Measurements from ENCODE around the gene NHLH1.
"Not testable (repeated sequence)": the region's sequence is repeated elsewhere in the genome, so short reads cannot be mapped to it uniquely, and the experiment has no call there.

The NHLH1 gene

GRCh38 chr1:160384812-160385211 is 17.9 kb downstream of the NHLH1 start:
- DNase-seq (ENCODE audit: low spot score): not testable (repeated sequence)

GRCh38 chr1:160388406-160388805 is 21.5 kb downstream of the NHLH1 start:
- not testable (repeated sequence) for DNase-seq (ENCODE audit: low spot score)

- no peak for DNase-seq (ENCODE audit: low spot score)
These were observed 27.8 kb downstream of the NHLH1 start for GRCh38 chr1:160394673-160395072.

DNA sequence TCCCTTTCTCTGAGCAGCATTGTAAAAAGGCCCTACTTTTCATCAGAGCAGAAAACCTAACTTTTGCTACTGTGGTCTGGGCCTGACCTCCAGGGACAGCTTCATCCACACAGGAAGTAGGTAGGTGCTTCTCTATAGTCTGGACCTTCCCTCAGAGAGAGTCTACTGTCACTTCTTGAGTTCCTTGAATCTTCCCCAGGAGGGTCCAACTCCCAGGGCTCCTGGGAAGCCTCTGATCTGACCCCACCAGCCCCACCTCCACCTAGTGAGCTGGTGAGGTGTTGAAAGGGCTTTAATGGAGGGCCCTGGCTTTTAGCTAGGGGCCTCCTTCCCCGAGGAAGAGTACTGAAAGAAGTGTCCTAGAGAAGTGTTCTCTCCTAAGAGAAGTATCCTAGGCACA is 30.8 kb downstream of the NHLH1 start:
- DNase-seq (ENCODE audit: low spot score): no peak

GRCh38 chr1:160398823-160399222 is 32.0 kb downstream of the NHLH1 start:
- DNase-seq (ENCODE audit: low spot score): no peak

DNA sequence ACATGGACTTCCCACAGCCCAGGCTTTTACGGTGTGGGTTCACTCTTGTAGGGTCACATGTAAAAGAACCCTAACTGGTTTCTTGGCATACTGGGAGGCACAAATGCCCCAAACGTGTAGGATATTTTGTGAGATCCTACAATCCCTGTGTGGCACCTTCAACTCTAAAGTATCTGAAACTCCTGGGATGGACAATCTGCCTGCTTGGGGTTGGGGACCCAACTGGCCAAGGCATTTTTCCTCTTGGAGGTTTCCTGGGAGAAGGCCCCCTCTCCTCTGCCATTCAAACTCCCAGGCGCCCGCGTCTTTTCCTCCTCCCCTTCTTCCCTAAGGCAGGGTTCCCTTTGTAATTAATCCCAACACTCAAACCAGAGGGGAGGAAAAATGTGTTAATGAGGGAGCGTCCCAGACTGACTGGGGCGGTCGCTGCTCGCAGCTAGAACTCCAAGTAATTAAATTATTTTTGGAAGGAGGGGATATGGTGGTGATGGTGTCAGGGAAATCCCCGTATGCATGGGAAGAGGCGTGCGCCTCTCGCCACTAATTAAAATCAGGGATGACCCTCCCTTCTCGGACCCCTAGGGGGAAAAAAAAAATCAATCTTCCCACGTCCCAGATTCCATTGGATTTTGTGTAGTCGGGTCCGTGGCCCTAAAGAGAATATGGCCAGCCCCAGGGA is 32.8 kb downstream of the NHLH1 start:
- DNase-seq (ENCODE audit: low spot score): no peak

DNA sequence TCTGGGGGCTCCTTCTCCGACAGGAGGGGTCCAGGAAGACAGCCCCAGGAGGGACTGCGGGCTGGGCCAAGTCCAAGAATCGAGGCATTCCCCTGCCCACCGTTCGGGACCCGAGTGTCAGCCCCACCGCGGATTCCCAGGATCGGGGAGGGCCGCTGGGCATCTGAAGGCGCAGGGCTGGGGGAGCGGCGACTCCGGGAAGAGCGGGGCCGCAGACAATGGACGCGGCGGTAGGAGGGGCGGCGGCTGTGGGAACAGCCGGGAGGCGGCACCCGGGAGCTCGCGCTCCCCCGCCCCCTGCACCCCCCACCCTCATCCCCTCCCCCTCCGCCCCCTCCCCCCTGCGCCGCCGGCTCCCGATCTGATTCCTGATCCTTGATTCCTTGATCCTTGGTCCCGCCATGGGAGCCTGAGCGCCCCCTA is 33.4 kb downstream of the NHLH1 start, which contains the start of gene VANGL2:
Gene VANGL2, plus strand, starts transcription at position 342 of the 423 bp plus-strand sequence. CDS start 15,274 bp downstream, outside the sequence.
- no peak for DNase-seq (ENCODE audit: low spot score)

GRCh38 chr1:160400646-160401486 is 34.0 kb downstream of the NHLH1 start:
- DNase-seq (ENCODE audit: low spot score): no peak

DNA sequence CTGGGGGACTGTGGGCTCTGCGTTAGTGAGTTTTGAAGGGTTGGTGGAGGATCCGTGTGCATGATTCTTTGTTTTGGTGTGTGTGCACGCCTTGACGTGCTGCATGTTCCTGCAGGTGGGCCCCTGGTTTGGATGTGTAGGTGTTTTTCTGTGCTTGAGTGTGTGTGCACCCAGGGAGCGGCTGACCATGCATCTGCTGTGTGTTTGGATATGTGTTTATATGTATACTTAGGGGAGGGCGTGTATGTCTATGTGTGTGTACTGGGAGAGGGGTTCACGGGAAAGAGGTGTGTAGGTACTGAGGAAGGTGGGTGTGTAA is 34.6 kb downstream of the NHLH1 start:
- no peak for DNase-seq (ENCODE audit: low spot score)

- DNase-seq (ENCODE audit: low spot score): no peak
These were observed 35.3 kb downstream of the NHLH1 start for GRCh38 chr1:160402001-160402795.

DNA sequence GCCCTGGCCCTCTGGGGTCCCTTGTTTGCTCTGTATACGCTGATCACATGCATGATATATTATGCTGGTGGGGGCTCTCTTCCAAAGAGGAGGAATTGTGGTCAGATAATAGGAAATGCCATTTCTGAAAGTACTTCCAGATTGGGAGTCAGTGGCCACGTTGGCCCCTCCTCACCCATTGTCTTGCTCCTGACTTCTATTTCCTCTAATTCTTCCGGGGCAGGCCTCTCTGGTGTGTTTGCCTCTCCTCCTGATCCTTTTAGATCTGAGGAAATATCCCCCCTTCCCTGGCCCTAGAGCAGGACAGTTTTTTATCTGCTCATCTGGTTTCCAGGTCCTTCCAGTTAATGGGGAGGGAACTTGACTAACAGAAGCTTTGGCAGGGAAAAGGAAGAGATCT is 36.4 kb downstream of the NHLH1 start:
- no peak for DNase-seq (ENCODE audit: low spot score)

GRCh38 chr1:160404094-160404493 is 37.2 kb downstream of the NHLH1 start:
- DNase-seq (ENCODE audit: low spot score): no peak

DNA sequence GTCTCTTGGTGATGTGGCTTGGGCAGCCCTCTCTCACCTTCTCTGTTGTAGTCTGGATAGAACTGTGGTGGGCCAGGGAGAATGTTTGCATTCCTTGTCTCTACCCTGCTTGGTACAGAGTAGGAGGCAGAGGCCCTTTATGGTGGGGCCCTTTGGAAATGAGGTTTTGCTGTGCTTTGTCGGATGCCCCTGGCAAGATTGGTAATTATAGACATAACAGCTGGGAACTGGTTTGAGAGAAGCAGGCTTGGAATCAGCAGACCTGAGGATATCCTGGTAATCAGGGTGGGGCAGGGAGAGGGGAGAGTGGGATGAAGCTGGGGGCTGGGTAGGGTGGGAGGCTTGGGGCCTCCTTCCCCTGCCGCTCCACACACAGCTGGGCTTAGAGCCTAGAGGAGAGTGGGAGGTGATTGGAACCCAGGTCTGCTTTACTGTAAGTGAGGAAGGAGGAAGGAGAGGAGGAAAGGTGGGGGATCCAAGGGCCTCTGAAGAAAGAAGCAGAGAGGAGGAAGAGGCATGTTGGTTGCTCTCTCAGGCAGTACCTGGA is 38.5 kb downstream of the NHLH1 start:
- DNase-seq (ENCODE audit: low spot score): no peak

DNA sequence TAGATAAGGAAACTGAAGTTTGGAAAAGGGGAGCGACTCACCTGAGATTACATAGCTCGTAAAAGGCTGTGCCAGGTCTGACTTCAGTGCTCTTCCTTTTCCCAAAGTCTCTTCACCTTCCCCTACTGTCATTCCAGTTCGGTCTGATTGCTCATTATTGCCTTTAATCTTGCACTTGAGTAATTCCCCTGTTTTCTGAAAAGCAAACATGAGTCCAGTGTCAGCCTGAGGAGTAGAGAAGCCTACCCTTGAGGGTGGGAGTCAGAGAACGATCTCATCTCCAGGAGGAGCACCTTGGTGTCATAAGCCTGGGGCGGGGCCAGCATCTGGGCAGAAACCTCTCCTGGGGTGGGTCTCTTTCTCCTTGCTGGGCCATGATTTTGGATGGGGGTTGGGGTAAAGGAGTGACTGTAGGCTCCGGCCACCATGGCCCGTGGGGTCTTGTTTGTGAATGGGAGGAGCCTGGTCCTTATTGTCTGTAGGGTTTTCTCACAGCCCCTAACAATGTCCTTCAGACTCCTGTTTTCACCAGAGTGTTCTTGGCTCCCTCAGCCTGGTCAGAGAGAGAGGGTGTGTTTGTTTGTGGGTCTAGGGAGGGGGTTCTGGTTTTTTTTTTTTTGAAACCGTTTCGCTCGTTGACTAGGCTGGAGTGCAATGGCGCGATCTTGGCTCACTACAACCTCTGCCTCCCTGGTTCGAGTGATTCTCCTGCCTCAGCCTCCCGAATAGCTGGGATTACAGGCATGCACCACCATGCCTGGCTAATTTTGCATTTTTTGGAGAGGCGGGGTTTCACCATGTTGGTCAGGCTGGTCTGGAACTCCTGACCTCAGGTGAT is 39.5 kb downstream of the NHLH1 start:
- no peak for DNase-seq (ENCODE audit: low spot score)

GRCh38 chr1:160407839-160408801 is 41.2 kb downstream of the NHLH1 start:
- DNase-seq (ENCODE audit: low spot score): no peak

- no peak for DNase-seq (ENCODE audit: low spot score)
These were observed 42.0 kb downstream of the NHLH1 start for GRCh38 chr1:160408864-160409263.

DNA sequence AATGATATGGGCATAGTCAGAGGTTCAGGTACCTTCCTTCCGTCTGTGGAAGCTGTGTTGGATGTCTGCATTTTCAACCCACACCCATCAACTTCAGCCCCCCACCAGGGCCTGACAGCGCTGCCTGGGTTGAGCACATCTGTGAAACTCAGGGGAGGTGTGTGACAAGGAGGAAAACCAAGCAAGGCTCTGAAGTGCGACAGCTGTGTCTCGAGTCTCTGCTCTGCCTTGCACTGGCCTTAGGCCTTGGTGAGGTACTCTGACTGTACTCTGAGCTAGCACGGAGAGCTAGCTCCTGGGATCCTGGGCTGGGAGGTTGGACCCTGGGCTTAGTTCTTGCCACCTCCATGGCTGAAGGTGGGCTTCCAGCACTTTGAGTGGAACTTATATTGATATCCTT is 42.6 kb downstream of the NHLH1 start:
- no peak for DNase-seq (ENCODE audit: low spot score)

GRCh38 chr1:160410406-160411005 is 43.6 kb downstream of the NHLH1 start:
- DNase-seq (ENCODE audit: low spot score): no peak

DNA sequence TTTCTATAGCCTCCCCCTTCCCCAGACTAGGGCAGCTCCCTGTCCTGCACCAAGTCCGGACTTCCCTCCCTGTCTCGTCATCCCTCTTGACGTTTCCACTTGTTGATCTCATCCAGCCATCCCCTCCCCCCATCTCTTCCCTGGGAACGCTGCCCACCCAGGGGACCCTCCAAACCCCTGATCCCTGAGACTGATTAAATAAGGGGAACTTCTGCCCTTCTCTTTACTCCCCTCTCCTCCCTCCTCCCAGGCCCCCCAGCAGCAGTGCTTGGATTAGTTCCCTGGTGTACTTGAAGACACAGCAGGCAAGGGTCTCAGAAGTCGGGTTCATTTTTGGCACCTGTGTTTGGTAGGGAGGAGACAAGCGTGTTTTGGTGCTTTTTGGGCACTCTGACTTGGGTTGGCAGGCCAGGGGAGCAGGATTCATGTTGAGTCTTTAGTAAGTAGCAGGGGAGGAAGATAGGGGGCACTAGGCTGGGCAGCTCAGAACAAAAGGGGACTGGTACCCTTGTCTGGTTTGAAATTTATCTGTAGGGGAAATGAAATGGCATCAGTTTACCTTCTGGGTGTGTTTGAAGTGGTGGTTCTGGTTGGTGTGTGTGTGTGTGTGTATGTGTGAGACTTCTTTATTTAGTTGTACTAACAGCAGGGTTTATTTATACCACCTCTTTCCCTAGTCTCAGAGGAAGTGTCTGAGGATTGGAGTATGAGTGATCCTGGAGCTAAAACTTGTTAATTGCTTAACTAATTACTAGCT is 44.6 kb downstream of the NHLH1 start:
- DNase-seq (ENCODE audit: low spot score): no peak

All from RKO (cell line).